NCI-H1417 (cell line): ENCODE results near the gene CD4.

ENCODE experiments used
- DNase-seq, 3 experiments: peaks; one replicate each; lab custom pipeline; 2025; lab: John Stamatoyannopoulos, UW

Gene CD4

DNA sequence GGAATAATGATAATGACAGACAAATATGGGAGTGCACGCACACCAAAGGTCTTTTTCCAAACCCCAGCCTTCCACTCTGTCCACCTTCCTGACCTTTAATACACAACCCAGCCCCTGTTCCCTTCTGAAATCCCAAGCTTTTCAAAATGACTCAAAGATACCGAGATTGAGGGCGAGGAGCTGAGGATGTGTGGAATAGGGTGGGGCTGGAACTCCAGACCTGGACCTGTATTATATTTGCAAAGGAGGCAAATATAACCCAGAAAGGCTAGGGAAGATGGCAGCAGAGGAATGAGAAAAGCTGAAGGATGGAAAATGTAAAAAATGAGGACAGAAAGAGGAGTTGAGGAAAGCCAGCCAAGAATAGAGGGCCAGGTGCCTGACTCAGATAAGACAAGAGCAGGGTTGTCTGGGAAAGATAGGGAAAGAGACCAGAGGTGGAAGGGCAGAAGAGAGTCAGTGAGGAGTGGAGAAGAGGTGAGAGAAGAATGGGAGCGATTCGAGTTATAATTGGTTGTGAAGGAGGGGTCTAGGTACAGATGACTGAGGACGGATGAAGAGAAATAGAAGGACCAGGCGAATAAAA lies 24.2 kb upstream of the CD4 start:
- peak; percentile 23 to 71 (median 44) for DNase-seq

DNA sequence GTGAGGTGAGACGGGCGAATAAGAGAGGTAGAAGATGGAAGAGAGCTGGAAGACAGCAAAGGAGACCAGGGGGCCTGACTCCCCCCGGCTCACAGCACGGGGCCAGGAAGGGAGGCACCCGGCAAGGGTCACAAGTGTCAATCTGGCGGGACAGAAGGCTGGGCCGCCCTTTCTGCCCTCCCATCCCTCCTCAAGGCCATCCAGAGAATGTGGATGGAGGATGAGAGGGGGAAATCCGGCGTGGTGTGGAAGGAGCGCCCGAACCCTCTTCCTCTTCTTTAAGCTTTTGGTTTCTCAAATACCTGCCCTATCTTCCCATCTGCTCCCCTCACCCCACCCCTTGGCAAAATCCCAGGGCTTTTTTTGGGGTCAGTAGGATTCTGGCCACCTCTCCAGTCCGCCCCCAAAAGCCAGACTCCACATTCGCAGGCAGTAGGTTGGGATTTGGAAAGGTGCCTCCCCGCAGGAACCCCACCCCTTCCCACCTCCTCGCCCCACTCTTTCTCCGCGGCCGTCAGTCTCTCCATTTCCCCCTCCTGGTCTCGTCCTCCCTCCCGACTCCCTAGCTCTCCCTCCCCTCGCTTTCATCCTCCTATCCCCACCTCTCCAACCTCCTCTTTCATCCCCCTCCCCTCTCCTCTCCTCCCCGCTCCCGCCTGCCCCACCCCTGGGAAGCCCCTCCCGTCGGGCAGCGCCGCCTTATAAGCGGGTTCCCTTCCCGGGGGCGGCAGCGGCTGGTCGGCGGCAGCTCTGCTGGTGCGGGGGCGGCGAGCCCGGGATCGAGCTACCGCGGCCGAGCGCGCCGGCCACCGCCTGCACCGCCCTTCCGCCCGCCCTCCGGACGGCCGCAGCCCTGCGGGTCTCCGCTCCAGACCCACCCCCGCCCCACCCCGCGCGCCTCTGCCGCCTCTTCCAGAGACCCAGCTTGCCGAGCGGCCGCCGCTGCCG lies 23.4 kb upstream of the CD4 start, which contains the start of gene PTMS:
Gene PTMS, plus strand, starts transcription at position 730 of the 948 bp plus-strand sequence. CDS start 343 bp downstream, outside the sequence.
- DNase-seq = peak; percentile 81 to 94 (median 91)

DNA sequence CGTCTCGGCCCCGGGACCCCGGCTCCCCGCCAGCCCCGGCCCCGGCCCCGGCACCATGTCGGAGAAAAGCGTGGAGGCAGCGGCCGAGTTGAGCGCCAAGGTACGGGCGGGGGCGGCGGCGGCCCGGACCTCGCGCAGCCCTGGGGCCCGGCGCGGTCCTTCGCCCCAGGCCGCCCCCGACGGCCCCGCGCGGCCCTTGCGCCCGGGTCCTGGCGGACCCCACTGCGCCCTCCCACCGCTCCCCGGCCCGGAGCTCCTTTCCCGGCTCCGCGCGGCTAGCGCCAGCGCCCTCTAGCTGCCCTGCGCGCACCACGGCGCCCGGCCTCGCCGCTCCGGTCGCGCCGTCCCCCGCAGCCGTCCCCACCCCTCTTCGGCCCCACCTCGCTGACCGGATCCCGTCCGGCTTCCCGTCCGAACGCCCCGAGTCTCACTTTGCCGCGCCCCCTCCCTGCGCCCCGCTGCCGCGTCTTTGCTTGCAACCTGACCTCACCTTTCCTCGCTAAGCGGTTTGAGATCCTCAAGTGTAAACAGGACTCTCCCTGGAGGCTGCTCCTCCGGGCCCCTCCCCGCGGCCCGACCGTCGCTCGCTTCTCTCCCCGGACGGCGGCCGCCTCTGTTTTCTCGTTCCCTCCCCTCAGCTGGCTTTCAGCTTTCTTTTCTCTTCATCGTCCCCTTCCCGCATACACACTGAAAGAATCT lies 22.5 kb upstream of the CD4 start:
- peak; percentile 80 to 84 (median 81) for DNase-seq

DNA sequence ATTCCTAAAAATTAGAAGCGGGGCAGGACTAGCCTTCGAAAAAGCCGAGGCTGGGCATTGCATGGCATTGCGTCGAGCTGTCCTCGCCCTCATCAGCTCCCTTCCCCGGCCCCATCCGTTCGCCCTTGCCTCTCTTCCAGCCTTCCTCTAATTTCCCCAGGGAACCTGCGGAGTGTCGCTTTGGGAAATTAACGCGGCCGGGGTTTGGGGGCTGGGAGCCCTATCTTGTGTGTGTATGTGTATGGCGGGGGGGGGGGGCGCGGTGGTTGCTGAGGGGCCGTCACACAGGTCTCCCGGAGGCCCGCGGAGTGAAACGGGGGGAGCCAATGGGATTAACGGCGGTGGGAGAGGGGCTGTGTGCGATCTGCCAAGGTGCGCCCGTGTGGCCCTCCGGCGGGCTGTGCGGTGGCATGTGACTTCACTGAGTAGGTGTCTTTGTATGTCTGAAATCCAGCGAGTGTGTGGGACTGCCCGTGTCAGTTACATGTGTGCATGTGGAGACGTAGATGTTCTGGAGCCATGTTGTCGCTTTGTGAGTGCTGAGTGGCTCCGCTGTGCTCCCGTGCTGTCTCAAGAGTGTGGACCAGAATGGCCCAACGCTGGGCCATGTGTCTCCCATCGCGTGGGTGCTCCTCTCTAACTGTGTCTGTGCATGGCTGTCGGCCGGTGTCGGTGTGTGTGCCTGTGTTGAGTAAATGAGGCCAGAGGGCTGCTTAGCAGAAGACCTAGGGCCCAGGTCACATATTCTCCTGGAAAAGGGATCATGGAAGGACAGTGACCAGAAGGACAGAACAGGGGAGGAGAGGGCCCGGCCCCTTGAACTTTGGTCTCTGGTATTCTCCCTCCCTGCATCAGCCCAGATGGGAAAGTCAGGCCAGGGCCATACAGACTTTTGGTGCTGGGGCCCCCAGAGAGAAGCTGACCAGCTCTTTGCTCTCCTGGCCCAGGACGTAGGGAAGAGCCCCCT lies 21.7 kb upstream of the CD4 start:
- DNase-seq = peak; percentile 11 to 57 (median 31)

DNA sequence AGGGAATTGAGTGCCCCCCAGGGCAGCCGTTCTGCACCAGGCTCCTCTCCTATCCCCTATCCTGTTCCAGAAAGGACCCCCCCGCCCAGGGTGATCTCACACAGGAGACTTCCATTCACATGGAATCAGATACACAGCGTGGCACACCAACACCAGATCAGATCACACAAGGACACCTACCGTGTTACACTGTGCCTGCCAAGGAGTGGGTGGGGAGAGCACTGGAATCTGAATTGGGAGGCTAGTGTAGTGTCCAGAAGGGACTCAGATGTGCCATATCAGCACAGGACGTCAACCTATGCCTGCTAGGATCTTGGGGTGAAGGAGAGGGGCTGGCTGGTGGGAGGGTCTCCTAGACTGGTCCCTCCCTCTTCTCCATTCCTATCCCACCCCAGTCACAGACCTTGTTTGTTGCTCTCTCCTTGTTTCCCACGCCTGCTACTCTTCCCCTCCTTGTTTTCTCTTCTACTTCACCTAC lies 20.9 kb upstream of the CD4 start:
- DNase-seq = no peak

DNA sequence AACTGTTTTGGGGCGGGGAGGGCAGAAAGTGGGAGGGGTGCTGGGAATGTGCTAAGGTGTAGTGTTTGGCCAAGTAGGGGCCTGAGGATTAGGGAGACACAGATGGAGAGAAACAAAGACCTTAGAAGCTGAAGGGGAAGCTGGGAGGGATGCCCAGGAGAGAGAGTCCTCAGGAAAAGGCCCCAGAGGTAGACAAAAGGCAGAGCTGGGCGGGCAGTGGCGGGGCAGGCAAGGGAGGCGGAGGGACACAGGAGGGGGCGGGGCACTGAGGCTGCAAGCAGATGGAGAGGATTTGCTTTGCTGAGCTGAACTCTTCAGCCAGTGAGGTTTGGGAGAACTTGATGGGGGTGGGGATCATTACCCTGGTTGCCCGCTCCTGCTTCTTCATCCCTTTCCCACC lies 20.3 kb upstream of the CD4 start:
- DNase-seq = peak; percentile 23 to 30 (median 26)

DNA sequence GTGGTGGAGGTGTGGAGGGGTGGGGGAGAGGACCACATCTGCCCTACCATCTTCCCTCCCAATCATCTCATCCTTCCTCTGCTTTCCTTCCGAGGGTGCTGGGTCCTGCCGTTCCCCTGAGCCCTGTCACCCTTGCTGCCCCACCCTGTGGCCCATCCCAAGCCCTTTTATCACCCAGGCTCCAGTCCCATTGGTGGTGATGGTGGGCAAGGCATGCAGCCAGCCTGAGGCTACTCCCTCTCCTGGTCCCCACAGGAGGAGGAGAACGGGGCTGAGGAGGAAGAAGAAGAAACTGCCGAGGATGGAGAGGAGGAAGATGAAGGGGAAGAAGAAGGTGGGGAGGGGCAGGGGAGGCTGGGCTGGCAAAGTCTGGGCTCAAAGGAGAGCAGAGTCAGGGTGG lies 19.7 kb upstream of the CD4 start:
- no peak for DNase-seq

DNA sequence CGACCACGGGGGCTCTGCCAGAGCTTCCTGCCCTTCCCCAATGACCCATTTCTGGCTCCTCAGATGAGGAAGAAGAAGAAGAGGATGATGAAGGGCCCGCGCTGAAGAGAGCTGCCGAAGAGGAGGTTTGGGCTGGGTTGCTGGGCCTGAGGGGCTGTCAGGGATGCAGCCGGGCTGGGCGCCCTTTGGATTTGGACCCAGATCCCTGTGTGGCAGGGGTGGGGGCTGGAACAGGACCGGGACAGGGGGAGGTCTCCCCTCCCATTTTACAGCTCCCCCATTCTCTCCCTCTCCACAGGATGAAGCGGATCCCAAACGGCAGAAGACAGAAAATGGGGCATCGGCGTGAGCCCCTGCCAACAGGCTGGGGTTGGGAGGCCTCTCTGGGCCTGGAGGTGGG lies 19.2 kb upstream of the CD4 start:
- DNase-seq = no peak

DNA sequence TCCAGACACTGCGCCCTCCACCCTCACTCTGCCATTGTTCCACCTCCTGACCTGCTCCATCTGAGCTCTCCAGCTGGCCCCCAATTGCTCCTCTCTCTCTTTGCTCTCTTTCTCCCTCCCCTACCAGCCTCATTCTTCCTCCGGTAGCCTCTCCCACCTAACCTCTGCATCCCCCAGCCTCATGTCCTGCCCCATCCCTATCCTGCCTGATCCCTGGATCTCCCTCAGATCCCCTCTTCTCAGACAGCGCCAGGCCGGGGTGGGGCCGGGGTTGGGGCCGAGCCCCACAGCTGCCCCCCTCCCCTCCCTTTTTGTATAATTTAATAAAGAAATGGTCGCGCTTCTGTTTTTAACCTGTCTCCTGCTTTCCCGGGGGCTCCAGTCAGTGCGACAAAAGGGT lies 18.7 kb upstream of the CD4 start:
- no peak for DNase-seq

DNA sequence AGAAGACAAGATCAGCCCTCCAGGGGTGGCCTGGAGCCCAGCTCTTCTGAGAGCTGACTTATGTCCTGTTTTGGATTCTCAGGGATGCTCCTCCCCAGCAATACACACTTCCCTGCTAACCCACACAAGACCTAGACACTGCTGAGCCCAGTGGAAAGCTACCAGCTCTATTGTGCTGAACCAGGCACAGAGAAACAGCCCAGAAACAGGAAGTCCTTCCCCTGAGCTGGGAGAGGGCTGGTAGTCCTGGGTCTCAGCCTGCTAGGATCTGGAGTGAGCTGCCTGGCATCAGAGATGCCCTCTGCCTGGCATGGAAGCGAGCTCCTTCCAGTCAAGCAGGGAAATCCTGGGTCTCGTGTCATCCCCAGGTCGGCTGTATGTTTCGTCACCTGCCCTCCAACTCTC lies 18.2 kb upstream of the CD4 start:
- no peak for DNase-seq

DNA sequence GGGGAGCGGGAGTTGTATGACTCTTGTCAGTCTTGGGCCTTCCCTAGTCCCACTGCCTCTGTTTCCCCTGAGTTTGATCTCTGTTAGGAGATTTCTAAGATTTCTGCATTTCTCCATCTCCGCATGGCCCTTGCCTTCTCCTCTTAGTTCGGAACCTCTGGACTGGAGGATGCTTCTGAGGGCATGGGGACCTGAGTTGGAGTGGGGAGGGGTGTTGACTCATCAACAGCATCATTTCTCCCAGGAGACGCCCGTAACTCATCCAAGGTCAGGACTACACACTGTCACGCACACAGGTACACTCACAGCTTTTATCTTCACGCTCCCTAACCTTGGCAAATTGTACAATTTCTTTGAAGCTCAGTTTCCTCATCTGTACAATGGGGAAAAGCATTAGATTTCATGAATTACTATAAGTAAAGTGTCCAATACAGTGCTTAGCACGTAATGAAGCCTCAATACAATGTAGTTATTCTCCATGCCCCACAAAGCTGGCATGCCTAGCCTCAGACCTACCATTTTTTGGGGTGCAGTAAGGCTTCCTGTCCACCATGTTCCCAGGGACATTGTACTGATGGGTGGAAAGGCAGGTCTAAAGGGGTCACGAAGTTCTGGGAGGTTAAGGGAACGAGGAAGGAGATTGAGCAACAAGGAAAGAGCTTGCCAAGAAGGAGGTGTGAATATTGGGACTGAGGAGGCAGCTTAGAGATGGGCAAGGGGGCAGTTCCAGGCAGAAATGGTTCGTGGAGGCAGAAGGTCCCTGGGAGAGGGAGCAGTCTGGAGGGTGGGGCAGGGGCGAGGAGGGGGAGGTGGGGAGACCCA lies 17.6 kb upstream of the CD4 start:
- DNase-seq = no peak

DNA sequence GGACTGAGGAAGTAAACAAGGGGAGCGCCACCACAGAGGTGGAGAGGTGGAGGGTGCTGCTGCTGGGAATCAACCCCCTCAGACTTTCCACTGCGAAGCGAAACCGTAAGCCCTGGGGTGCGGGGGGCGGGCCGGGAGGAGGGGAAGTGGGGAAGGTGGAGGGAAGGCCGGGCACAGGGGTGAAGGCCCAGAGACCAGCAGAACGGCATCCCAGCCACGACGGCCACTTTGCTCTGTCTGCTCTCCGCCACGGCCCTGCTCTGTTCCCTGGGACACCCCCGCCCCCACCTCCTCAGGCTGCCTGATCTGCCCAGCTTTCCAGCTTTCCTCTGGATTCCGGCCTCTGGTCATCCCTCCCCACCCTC lies 17.0 kb upstream of the CD4 start, which contains the start of gene LAG3:
Gene LAG3, plus strand, starts transcription at position 190 of the 365 bp plus-strand sequence. CDS start 333 bp downstream, outside the sequence.
- DNase-seq = no peak

DNA sequence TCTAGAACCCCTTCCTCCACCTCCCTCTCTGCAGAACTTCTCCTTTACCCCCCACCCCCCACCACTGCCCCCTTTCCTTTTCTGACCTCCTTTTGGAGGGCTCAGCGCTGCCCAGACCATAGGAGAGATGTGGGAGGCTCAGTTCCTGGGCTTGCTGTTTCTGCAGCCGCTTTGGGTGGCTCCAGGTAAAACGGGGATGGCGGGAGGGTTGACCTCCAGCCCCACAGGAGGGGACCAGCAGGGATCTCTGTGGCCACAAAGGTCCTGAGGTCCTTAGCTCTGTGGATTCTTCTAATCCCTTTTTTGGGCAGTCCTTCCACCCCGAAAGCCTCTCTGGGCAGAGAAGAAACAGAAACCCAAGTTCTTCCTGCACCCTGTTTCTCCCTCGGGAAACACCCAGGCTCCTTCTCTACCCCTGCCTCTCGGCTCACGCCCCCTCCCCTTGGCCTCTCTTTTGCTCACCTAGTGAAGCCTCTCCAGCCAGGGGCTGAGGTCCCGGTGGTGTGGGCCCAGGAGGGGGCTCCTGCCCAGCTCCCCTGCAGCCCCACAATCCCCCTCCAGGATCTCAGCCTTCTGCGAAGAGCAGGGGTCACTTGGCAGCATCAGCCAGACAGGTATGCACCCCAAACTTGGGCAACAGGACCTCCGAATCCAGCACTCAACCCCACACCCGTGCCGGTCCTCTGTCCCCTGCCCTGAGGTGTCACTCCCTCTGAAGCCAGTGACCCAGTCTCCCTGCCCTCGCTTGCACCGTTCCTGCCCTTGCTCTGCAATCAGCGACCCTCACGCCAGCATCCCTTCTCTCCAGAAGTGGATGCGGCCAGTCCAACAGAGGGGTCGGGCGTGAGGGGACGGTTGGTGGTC lies 16.4 kb upstream of the CD4 start:
- DNase-seq = no peak

DNA sequence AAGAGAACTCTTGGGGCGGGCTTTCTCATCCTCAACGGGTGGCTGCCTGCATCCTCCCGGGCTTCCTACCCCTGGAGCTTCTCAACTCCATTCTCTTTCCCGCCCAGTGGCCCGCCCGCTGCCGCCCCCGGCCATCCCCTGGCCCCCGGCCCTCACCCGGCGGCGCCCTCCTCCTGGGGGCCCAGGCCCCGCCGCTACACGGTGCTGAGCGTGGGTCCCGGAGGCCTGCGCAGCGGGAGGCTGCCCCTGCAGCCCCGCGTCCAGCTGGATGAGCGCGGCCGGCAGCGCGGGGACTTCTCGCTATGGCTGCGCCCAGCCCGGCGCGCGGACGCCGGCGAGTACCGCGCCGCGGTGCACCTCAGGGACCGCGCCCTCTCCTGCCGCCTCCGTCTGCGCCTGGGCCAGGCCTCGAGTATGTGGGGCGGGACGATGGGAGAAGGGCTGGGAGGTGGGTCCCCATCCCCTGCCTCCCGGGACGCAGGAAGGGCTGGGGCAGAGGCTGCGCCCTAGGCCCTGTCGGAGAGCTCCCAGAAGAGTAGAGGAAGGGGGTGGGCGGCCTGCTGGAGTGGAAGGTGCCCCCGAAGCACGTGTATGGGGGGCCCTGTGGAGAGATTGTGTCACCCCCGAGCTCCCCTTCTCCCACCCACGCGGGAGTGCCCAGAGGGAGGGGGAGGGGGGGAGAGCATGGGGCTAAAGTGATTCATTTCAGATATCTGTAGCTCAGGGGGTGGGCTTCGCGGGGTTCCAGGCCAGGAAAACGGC lies 15.6 kb upstream of the CD4 start:
- DNase-seq = no peak

DNA sequence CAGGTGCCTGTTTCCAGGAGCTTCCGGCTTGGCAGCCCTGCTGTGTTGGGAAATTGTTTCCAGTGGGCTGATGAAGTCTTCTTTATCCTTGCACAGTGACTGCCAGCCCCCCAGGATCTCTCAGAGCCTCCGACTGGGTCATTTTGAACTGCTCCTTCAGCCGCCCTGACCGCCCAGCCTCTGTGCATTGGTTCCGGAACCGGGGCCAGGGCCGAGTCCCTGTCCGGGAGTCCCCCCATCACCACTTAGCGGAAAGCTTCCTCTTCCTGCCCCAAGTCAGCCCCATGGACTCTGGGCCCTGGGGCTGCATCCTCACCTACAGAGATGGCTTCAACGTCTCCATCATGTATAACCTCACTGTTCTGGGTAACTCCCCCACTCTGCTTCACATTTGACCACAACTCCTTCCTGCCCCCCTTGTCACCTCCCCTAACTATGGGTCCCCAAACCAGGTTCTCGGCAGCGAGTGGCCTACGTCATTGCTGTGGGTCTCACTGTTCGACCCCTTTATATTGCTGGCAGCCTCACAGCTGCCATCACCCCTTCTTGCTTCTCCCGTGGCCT lies 14.7 kb upstream of the CD4 start:
- DNase-seq = no peak

DNA sequence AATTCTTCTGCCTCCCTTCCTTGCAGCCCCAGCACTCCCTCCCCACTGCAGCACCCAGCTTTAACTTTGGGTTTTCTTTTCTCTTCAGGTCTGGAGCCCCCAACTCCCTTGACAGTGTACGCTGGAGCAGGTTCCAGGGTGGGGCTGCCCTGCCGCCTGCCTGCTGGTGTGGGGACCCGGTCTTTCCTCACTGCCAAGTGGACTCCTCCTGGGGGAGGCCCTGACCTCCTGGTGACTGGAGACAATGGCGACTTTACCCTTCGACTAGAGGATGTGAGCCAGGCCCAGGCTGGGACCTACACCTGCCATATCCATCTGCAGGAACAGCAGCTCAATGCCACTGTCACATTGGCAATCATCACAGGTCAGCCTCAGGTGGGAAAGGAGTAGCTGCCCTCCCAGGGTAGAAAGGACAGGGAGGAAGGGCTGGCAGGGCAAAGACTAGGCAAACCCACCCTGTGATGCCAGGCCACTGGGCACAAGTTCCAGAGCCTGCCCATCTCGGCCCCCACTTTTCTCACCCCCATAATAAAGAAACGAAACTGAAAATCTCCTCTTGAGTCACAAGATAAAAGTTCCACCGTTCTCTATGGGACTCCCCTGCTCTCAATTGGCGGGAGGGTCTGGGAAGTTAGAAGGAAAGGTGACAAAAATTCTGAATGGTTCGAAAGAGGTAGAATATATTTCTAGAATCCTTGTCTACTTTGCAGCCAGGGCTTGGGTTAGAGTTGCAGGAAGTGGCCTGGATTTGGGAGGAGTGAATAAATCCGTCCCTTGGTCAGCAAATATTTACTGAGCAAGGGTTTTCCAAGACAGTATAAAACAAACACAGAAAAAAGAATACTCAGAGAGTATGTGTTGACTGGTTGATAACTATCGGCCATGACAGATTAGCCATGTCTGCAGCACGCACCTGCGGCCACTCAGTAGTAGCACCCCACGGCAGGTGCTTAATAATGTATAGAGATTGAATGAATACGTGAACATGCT lies 13.8 kb upstream of the CD4 start:
- DNase-seq = peak in 2 of 3 experiments; percentile 8 to 41

DNA sequence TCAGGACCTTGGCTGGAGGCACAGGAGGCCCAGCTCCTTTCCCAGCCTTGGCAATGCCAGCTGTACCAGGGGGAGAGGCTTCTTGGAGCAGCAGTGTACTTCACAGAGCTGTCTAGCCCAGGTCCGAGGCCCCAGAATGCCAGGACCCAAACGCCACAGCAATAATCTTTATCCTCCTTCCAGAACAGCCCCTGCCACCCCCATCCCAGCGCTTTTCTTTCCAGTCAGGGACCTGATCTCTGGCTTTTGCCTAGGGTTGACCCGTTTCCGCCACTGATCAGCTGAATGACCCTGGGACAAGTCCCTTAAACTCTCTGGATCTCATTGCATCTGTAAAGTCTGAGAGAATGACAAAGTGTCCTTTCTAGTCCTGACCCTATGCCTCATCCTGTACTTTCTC lies 11.9 kb upstream of the CD4 start:
- no peak for DNase-seq
